GM12892 (cell line): Measurements from ENCODE around the gene AGFG2.

Source experiments
- POLR2A ChIP-seq: IDR thresholded peaks from 2 replicates; pipeline ENCODE4 v1.6.1; 2011; ENCODE audit warnings: low read depth, low read length, control low read depth
- POLR2AphosphoS5 ChIP-seq: IDR thresholded peaks from 2 replicates; pipeline ENCODE4 v1.6.1; 2011; ENCODE audit warnings: low read depth, low read length, control low read depth
- TAF1 ChIP-seq: IDR thresholded peaks from 2 replicates; pipeline ENCODE4 v1.6.1; 2011; ENCODE audit warnings: low read depth, mild to moderate bottlenecking, control low read depth, low read length, borderline replicate concordance

- TF ChIP-seq POLR2A (no peak), TAF1 (no peak), POLR2AphosphoS5 (no peak)
Observed at GRCh38 chr7:100539436-100540006, 518 bp downstream of the AGFG2 start.
